Mucosa of descending colon (tissue), 3 donors: Measurements from ENCODE around the gene SCAMP1. TPM values are rescaled to one million over a fixed set of nuclear protein-coding genes. Genes with fewer than 3 reads are reported as not detected.
A peak's percentile ranks its signal among the peaks of the same experiment; 100 is the strongest.

ENCODE experiments used
- ATAC-seq: fragments of 200-7000 bp; cut with Tn5 transposase; one replicate; pipeline ENCODE4 v1.9.1; 2020; ENCODE audit warnings: mild to moderate bottlenecking, moderate library complexity
- DNase-seq, 3 donors: peaks; one replicate each; pipeline ENCODE4 v3.0.0-alpha.2; 2020
- H3K36me3 ChIP-seq: fragments of 200-600 bp; one replicate; pipeline ENCODE4 v1.8.0; 2021; ENCODE audit warnings: low read depth, mild to moderate bottlenecking
- H3K4me1 ChIP-seq: fragments of 200-600 bp; one replicate; pipeline ENCODE4 v1.8.0; 2021; ENCODE audit warnings: low read depth, mild to moderate bottlenecking
- H3K4me3 ChIP-seq: fragments of 200-600 bp; one replicate; pipeline ENCODE4 v1.8.0; 2021; ENCODE audit warnings: mild to moderate bottlenecking
- H3K9me3 ChIP-seq: fragments of 200-600 bp; one replicate; pipeline ENCODE4 v1.8.0; 2021; ENCODE audit warnings: mild to moderate bottlenecking
- CTCF ChIP-seq: fragments of 200-600 bp; IDR thresholded peaks from one replicate; pipeline ENCODE4 v1.8.0; 2022; ENCODE audit warnings: antibody characterized with exemption, mild to moderate bottlenecking
- intact Hi-C, 2 donors: fragments of 100-400 bp; cut with DNase I in 1 of 2; cut with micrococcal nuclease in 1 of 2; formaldehyde crosslinking; loops; one replicate each; pipeline versions ENCODE4 v1.11.0 to v1.11.1; 2022; cut with DNase I, micrococcal nuclease
- total RNA-seq, 3 donors: library from RNA; stranded (reverse); fragmentation: NEBNext Ultra II Directional in 2 of 3; extraction: Animal tissue kit (Norgen Biotek cat#: 25700) in 2 of 3; gene quantifications; one replicate each; pipeline versions ENCODE4 v1.2.1 to v1.2.4, GENCODE V29; 2021 to 2023
- donor health status: DM: no; HTN: no; CAD: no; lungs with moderate emphysema.
- donor health status: DM: no; HTN: no; CAD: no.
- donor health status: DM: no; HTN: yes; CAD: no.

SCAMP1 gene
- total RNA-seq, 3 donors from 2014 or later = 23.5 to 41.7 (median 36.1) TPM

GRCh38 chr5:78361631-78361993, 1.2 kb downstream of the SCAMP1 start:
- intact Hi-C loops = loop anchor here in 1 of 2 donors (2.0 kb wide), 1 partner anchor 67 kb away; the partner anchor contains the start of gene AP3B1
- Histone ChIP-seq H3K9me3 (no peaks in the 10 kb centered on the region), H3K4me1 (peaks cover 10% of the 10 kb centered on the region), H3K4me3 (peak overlapping the region; percentile 94), H3K36me3 (no peaks in the 10 kb centered on the region)
- ATAC-seq = no peak
- no peak for DNase-seq
- no peak for TF ChIP-seq CTCF

GRCh38 chr5:78362220-78362619, 1.8 kb downstream of the SCAMP1 start:
- Histone ChIP-seq H3K4me3 (no peak overlapping the region), H3K36me3 (no peaks in the 10 kb centered on the region), H3K9me3 (no peaks in the 10 kb centered on the region), H3K4me1 (peaks cover 10% of the 10 kb centered on the region)
- DNase-seq (no peak), ATAC-seq (no peak)
- intact Hi-C loops = no loop called here
- no peak for TF ChIP-seq CTCF

GRCh38 chr5:78364005-78364404, 3.6 kb downstream of the SCAMP1 start:
- TF ChIP-seq CTCF = no peak
- H3K4me1 ChIP-seq = peaks cover 6% of the 10 kb centered on the region
- intact Hi-C loops = no loop called here

GRCh38 chr5:78367318-78367991, 7.0 kb downstream of the SCAMP1 start:
- DNase-seq (no peak), ATAC-seq (no peak)
- intact Hi-C loops = no loop called here
- Histone ChIP-seq H3K9me3 (no peaks in the 10 kb centered on the region), H3K4me3 (no peak overlapping the region), H3K4me1 (no peaks in the 10 kb centered on the region), H3K36me3 (no peaks in the 10 kb centered on the region)
- TF ChIP-seq CTCF = no peak

More at GRCh38 chr5:78364005-78364404, 3.6 kb downstream of the SCAMP1 start:
- Histone ChIP-seq H3K4me3 (no peak overlapping the region), H3K36me3 (no peaks in the 10 kb centered on the region), H3K9me3 (no peaks in the 10 kb centered on the region)
- ATAC-seq = no peak
- no peak for DNase-seq

GRCh38 chr5:78369680-78370079, 9.3 kb downstream of the SCAMP1 start:
- Histone ChIP-seq H3K9me3 (no peaks in the 10 kb centered on the region), H3K4me3 (no peak overlapping the region), H3K4me1 (no peaks in the 10 kb centered on the region), H3K36me3 (no peaks in the 10 kb centered on the region)
- ATAC-seq (no peak), DNase-seq (no peak)
- intact Hi-C loops = no loop called here
- no peak for TF ChIP-seq CTCF
